ENCODE measurements around the gene MTRF1L. TPM values are rescaled to one million over a fixed set of nuclear protein-coding genes. Genes with fewer than 3 reads are reported as not detected.

The MTRF1L gene
- polyA plus RNA-seq, 1 donor (not counting 4 experiments of a cell fraction or from before 2014, with no cell fraction given), result 19.0 TPM

- no peak overlapping the region for H2AFZ ChIP-seq (ENCODE audit: control insufficient read depth, low read length)
- H3K27me3 ChIP-seq (ENCODE audit: control insufficient read depth, extremely low read depth, insufficient read depth, low read length), result no peaks in the 10 kb centered on the region
- no peak overlapping the region for H3K4me3 ChIP-seq (ENCODE audit: control insufficient read depth in 2 of 3, extremely low read depth in 1 of 3, insufficient read depth in 2 of 3, low read depth in 1 of 3, low read length in 3 of 3)
- no peak for FAIRE-seq
- H3K9me3 ChIP-seq (ENCODE audit: control insufficient read depth, low read depth, low read length), result no peaks in the 10 kb centered on the region
- no peak for DNase-seq (ENCODE audit: low read depth, low spot score)
- H3K27ac ChIP-seq (ENCODE audit: control insufficient read depth, insufficient read depth, low read length), result no peak overlapping the region
- dilution Hi-C loops (cut with MboI; ENCODE audit: extremely low pct_ligation_motif_present, low sequenced_read_pairs), result no loop called here
- H3K36me3 ChIP-seq (ENCODE audit: control insufficient read depth in 2 of 2, extremely low read depth in 1 of 2, insufficient read depth in 2 of 2, low read length in 2 of 2), result no peaks in the 10 kb centered on the region
- H4K20me1 ChIP-seq (ENCODE audit: control insufficient read depth, extremely low read depth, insufficient read depth, low read length), result no peaks in the 10 kb centered on the region
- no peaks in the 10 kb centered on the region for H3K79me2 ChIP-seq (ENCODE audit: control insufficient read depth, insufficient read depth, low read length)
- no peaks in the 10 kb centered on the region for H3K4me1 ChIP-seq (ENCODE audit: control insufficient read depth, extremely low read depth, insufficient read depth, low read length)
- no peaks in the 10 kb centered on the region for H3K9me1 ChIP-seq (ENCODE audit: control insufficient read depth, extremely low read depth, insufficient read depth, low read length)
- no peak overlapping the region for H3K4me2 ChIP-seq (ENCODE audit: control insufficient read depth, extremely low read depth, insufficient read depth, low read depth, low read length)
- H3K9ac ChIP-seq (ENCODE audit: control insufficient read depth, extremely low read depth, insufficient read depth, low read length), result no peak overlapping the region
- TF ChIP-seq CTCF (optimal IDR thresholded peaks at IDR 0.05 in 1 of 3, IDR thresholded peaks at IDR 0.05 in 1 of 3, conservative IDR thresholded peaks at IDR 0.05 in 1 of 3; ENCODE audit: extremely low read depth in 1 of 3, insufficient read depth in 2 of 3, low read length in 3 of 3), result no peak
- no peak for TF ChIP-seq EZH2 (IDR thresholded peaks at IDR 0.05; ENCODE audit: low read length)
Observed at GRCh38 chr6:153018355-153018754, 15.8 kb upstream of the MTRF1L start.

DNA sequence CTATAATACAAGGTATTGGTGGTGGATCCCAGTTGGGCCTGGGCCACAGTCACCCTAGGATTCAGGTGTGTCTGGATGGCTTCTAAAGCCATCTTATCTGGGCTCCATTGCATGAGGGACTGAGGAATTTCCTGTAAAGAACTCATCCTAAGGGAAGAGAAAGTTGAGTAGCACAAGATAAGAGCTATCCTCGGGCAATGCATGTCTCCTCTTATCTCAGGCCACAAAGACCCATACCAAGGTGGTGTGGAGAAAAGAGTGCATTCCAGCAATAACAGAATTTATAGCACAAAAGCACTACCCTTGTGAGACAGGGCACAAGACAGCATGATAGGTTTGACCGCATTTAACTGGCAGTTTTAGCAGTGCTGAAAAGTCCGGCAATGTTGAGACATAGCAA is 14.3 kb upstream of the MTRF1L start:
- no peak overlapping the region for H3K9ac ChIP-seq (ENCODE audit: control insufficient read depth, extremely low read depth, insufficient read depth, low read length)
- dilution Hi-C loops (cut with MboI; ENCODE audit: extremely low pct_ligation_motif_present, low sequenced_read_pairs), result no loop called here
- no peak for FAIRE-seq
- H3K36me3 ChIP-seq (ENCODE audit: control insufficient read depth in 2 of 2, extremely low read depth in 1 of 2, insufficient read depth in 2 of 2, low read length in 2 of 2), result no peaks in the 10 kb centered on the region
- DNase-seq (ENCODE audit: low read depth, low spot score), result no peak
- H3K9me3 ChIP-seq (ENCODE audit: control insufficient read depth, low read depth, low read length), result no peaks in the 10 kb centered on the region
- H2AFZ ChIP-seq (ENCODE audit: control insufficient read depth, low read length), result no peak overlapping the region
- H3K4me2 ChIP-seq (ENCODE audit: control insufficient read depth, extremely low read depth, insufficient read depth, low read depth, low read length), result no peak overlapping the region
- no peaks in the 10 kb centered on the region for H4K20me1 ChIP-seq (ENCODE audit: control insufficient read depth, extremely low read depth, insufficient read depth, low read length)
- H3K9me1 ChIP-seq (ENCODE audit: control insufficient read depth, extremely low read depth, insufficient read depth, low read length), result no peaks in the 10 kb centered on the region
- H3K27ac ChIP-seq (ENCODE audit: control insufficient read depth, insufficient read depth, low read length), result no peak overlapping the region
- H3K27me3 ChIP-seq (ENCODE audit: control insufficient read depth, extremely low read depth, insufficient read depth, low read length), result no peaks in the 10 kb centered on the region
- no peaks in the 10 kb centered on the region for H3K4me1 ChIP-seq (ENCODE audit: control insufficient read depth, extremely low read depth, insufficient read depth, low read length)
- no peak overlapping the region for H3K4me3 ChIP-seq (ENCODE audit: control insufficient read depth in 2 of 3, extremely low read depth in 1 of 3, insufficient read depth in 2 of 3, low read depth in 1 of 3, low read length in 3 of 3)
- TF ChIP-seq EZH2 (IDR thresholded peaks at IDR 0.05; ENCODE audit: low read length) (no peak), CTCF (optimal IDR thresholded peaks at IDR 0.05 in 1 of 3, IDR thresholded peaks at IDR 0.05 in 1 of 3, conservative IDR thresholded peaks at IDR 0.05 in 1 of 3; ENCODE audit: extremely low read depth in 1 of 3, insufficient read depth in 2 of 3, low read length in 3 of 3) (no peak)
- no peaks in the 10 kb centered on the region for H3K79me2 ChIP-seq (ENCODE audit: control insufficient read depth, insufficient read depth, low read length)

Data from keratinocyte (primary cell).